OCI-LY1 (cell line): Measurements from ENCODE around the gene AHCY.

Source experiments
- CTCF ChIP-seq: fragments of 200-600 bp; sonication (generic), shearing (Covaris generic); IDR thresholded peaks from 2 replicates; pipeline ENCODE4 v1.5.1; 2017; ENCODE audit warnings: mild to moderate bottlenecking, antibody characterized with exemption, low read length, moderate library complexity, mixed read lengths
- EZH2 ChIP-seq: fragments of 200-600 bp; sonication (generic), shearing (Covaris generic); IDR thresholded peaks from 2 replicates; pipeline ENCODE4 v1.8.0; 2017; ENCODE audit warnings: borderline replicate concordance, mixed run types, mild to moderate bottlenecking, antibody characterized with exemption, low read length, moderate library complexity, mixed read lengths

- TF ChIP-seq EZH2 (no peak), CTCF (no peak)
Measured at GRCh38 chr20:34268145-34268544, 35.0 kb downstream of the AHCY start.
